Body of pancreas (tissue), 4 donors: Measurements from ENCODE around the gene TRIM23. TPM values are rescaled to one million over a fixed set of nuclear protein-coding genes. Genes with fewer than 3 reads are reported as not detected.

ENCODE experiments used
- ATAC-seq: fragments of 150-250 bp; one replicate; pipeline ENCODE4 v1.9.1; 2016
- DNase-seq, 4 donors: peaks; one replicate each; pipeline ENCODE4 v3.0.0-alpha.2; 2019
- H3K27ac ChIP-seq, 4 donors: fragments of 200-600 bp; sonication (generic); 1 replicate in 3 of 4; 2 replicates in 1 of 4; pipeline versions ENCODE4 v1.5.1 to v1.6.1; 2016 to 2019; ENCODE audit warnings: mild to moderate bottlenecking in 1 of 4, mixed read lengths in 1 of 4, moderate library complexity in 1 of 4
- H3K27me3 ChIP-seq, 2 donors: fragments of 200-600 bp; sonication (generic); one replicate each; pipeline ENCODE4 v1.6.0; 2016; ENCODE audit warnings: mild to moderate bottlenecking in 1 of 2
- H3K36me3 ChIP-seq, 2 donors: fragments of 200-600 bp; sonication (generic); replicated peaks in 1 of 2; 2 replicates each; pipeline ENCODE4 v1.5.1; 2016; ENCODE audit warnings: low read depth in 2 of 2; ENCODE audit not compliant: insufficient read depth in 1 of 2
- H3K4me1 ChIP-seq: fragments of 200-600 bp; sonication (generic); one replicate; pipeline ENCODE4 v1.6.0; 2016
- H3K4me3 ChIP-seq, 2 donors: fragments of 200-600 bp; sonication (generic); 1 replicate in 1 of 2; 2 replicates in 1 of 2; pipeline ENCODE4 v1.5.1; 2016 to 2019
- H3K9me3 ChIP-seq, 3 donors: fragments of 200-600 bp; sonication (generic); 1 replicate in 2 of 3; 2 replicates in 1 of 3; pipeline ENCODE4 v1.5.1; 2016
- CTCF ChIP-seq, 7 experiments: fragments of 450-650 bp in 4 of 7; fragments of 200-600 bp in 3 of 7; sonication (generic) in 3 of 7; IDR thresholded peaks; one replicate each; pipeline ENCODE4 v1.5.1; 2016 to 2019; ENCODE audit warnings: antibody characterized with exemption in 7 of 7
- POLR2A ChIP-seq, 3 donors: fragments of 450-650 bp; IDR thresholded peaks; one replicate each; pipeline ENCODE4 v1.6.1; 2016; ENCODE audit warnings: antibody characterized with exemption in 3 of 3, mild to moderate bottlenecking in 2 of 3
- WGBS, 2 donors: methylation state at CpG; one replicate each; pipeline ENCODE4 v1.1.5; 2017; 5-methylcytosine and 5-hydroxymethylcytosine counted together
- intact Hi-C: fragments of 100-400 bp; cut with DNase I; formaldehyde crosslinking; loops from one replicate; pipeline ENCODE4 v1.15.1; 2023
- total RNA-seq, 2 donors: library from RNA; depleted of rRNA; stranded (reverse); fragments of >200 nt; gene quantifications; one replicate each; pipeline ENCODE4 v1.1.0, GENCODE V29; 2016

Gene TRIM23
- total RNA-seq, 2 donors from 2014 or later = 6.2 to 17.5 TPM

GRCh38 chr5:65553941-65554340 lies 70.2 kb downstream of the TRIM23 start:
- no peaks in the 10 kb centered on the region for H3K4me1 ChIP-seq
- no peak overlapping the region for H3K4me3 ChIP-seq
- TF ChIP-seq CTCF (IDR thresholded peaks at IDR 0.05) (no peak), POLR2A (IDR thresholded peaks at IDR 0.05) (no peak)
- H3K27ac ChIP-seq = no peak overlapping the region
- DNase-seq (no peak), ATAC-seq (no peak)
- intact Hi-C loops = no loop called here
- H3K9me3 ChIP-seq = no peaks in the 10 kb centered on the region
- WGBS, 2 donors = 74 to 80% methylated on average over 5 of the region's 5 CpGs
- no peaks in the 10 kb centered on the region for H3K36me3 ChIP-seq
- no peaks in the 10 kb centered on the region for H3K27me3 ChIP-seq

GRCh38 chr5:65548281-65548680 lies 75.9 kb downstream of the TRIM23 start:
- intact Hi-C loops = no loop called here
- Histone ChIP-seq H3K27me3 (no peaks in the 10 kb centered on the region), H3K9me3 (no peaks in the 10 kb centered on the region), H3K4me3 (no peak overlapping the region), H3K36me3 (no peaks in the 10 kb centered on the region), H3K27ac (no peak overlapping the region), H3K4me1 (no peaks in the 10 kb centered on the region)
- no peak for ATAC-seq
- no peak for DNase-seq
- WGBS, 2 donors = 87 to 91% methylated on average over 7 of the region's 7 CpGs
- TF ChIP-seq POLR2A (IDR thresholded peaks at IDR 0.05) = no peak
- no peak for TF ChIP-seq CTCF (IDR thresholded peaks at IDR 0.05)

- H3K4me1 ChIP-seq = no peaks in the 10 kb centered on the region
- TF ChIP-seq POLR2A (IDR thresholded peaks at IDR 0.05) (no peak), CTCF (IDR thresholded peaks at IDR 0.05) (no peak)
- no peak overlapping the region for H3K27ac ChIP-seq
- ATAC-seq (no peak), DNase-seq (no peak)
- H3K9me3 ChIP-seq = no peaks in the 10 kb centered on the region
- no peak overlapping the region for H3K4me3 ChIP-seq
- WGBS, 2 donors = 83 to 90% methylated on average over 5 of the region's 5 CpGs
- intact Hi-C loops = no loop called here
- no peaks in the 10 kb centered on the region for H3K27me3 ChIP-seq
- H3K36me3 ChIP-seq = no peaks in the 10 kb centered on the region
Observed at GRCh38 chr5:65546141-65546540, 78.0 kb downstream of the TRIM23 start.

GRCh38 chr5:65544473-65544872 lies 79.7 kb downstream of the TRIM23 start:
- H3K27me3 ChIP-seq = no peaks in the 10 kb centered on the region
- 92 to 93% methylated on average over 4 of the region's 4 CpGs for WGBS, 2 donors

More at GRCh38 chr5:65544473-65544872, 79.7 kb downstream of the TRIM23 start:
- no peak for ATAC-seq
- TF ChIP-seq POLR2A (IDR thresholded peaks at IDR 0.05) (no peak), CTCF (IDR thresholded peaks at IDR 0.05) (no peak)
- H3K36me3 ChIP-seq = no peaks in the 10 kb centered on the region
- H3K4me3 ChIP-seq = no peak overlapping the region
- no peaks in the 10 kb centered on the region for H3K9me3 ChIP-seq
- no peaks in the 10 kb centered on the region for H3K4me1 ChIP-seq
- no peak overlapping the region for H3K27ac ChIP-seq
- intact Hi-C loops = no loop called here
- DNase-seq = no peak
